Smooth muscle cell (in vitro differentiated cells): ENCODE measurements around the gene XCL2. TPM values are rescaled to one million over a fixed set of nuclear protein-coding genes. Genes with fewer than 3 reads are reported as not detected.

ENCODE experiments used
- DNase-seq: peaks from one replicate; lab custom pipeline; 2025; ENCODE audit not compliant: unreplicated experiment; lab: John Stamatoyannopoulos, UW
- H2AFZ ChIP-seq: fragments of 200-600 bp; sonication (generic); 2 replicates; pipeline ENCODE4 v1.6.0; 2016; ENCODE audit warnings: antibody characterized with exemption, low read depth, mild to moderate bottlenecking
- H3F3A ChIP-seq: fragments of 200-600 bp; sonication (generic); 2 replicates; pipeline ENCODE4 v1.6.0; 2017; ENCODE audit warnings: antibody characterized with exemption, low read depth
- H3K27ac ChIP-seq: fragments of 200-600 bp; sonication (generic); 2 replicates; pipeline ENCODE4 v1.5.1; 2016; ENCODE audit warnings: low read depth, mild to moderate bottlenecking
- H3K27me3 ChIP-seq: fragments of 200-600 bp; sonication (generic); 2 replicates; pipeline ENCODE4 v1.6.1; 2016; ENCODE audit warnings: low read depth, mild to moderate bottlenecking
- H3K36me3 ChIP-seq: fragments of 200-600 bp; sonication (generic); 2 replicates; pipeline ENCODE4 v1.5.1; 2016; ENCODE audit warnings: low read depth
- H3K4me1 ChIP-seq: fragments of 200-600 bp; sonication (generic); 2 replicates; pipeline ENCODE4 v1.5.1; 2016; ENCODE audit warnings: low read depth
- H3K4me2 ChIP-seq: fragments of 200-600 bp; sonication (generic); 2 replicates; pipeline ENCODE4 v1.6.0; 2016; ENCODE audit warnings: mild to moderate bottlenecking
- H3K4me3 ChIP-seq: fragments of 200-600 bp; sonication (generic); 2 replicates; pipeline ENCODE4 v1.5.1; 2016; ENCODE audit warnings: mild to moderate bottlenecking
- H3K79me2 ChIP-seq: fragments of 200-600 bp; sonication (generic); 2 replicates; pipeline ENCODE4 v1.6.0; 2016; ENCODE audit warnings: low read depth, mild to moderate bottlenecking
- H3K9ac ChIP-seq: fragments of 200-600 bp; sonication (generic); 2 replicates; pipeline ENCODE4 v1.6.0; 2016; ENCODE audit warnings: low read depth
- H3K9me3 ChIP-seq: fragments of 200-600 bp; sonication (generic); replicated peaks from 2 replicates; pipeline ENCODE4 v1.5.1; 2016; ENCODE audit warnings: low read depth
- H4K20me1 ChIP-seq: fragments of 200-600 bp; sonication (generic); 2 replicates; pipeline ENCODE4 v1.6.0; 2016; ENCODE audit warnings: low read depth
- CTCF ChIP-seq: fragments of 200-600 bp; sonication (generic); IDR thresholded peaks from 2 replicates; pipeline ENCODE4 v1.5.1; 2017; ENCODE audit warnings: borderline replicate concordance, mild to moderate bottlenecking, antibody characterized with exemption; ENCODE audit not compliant: insufficient read depth, poor library complexity, severe bottlenecking
- WGBS: methylation state at CpG from one replicate; pipeline ENCODE4 v1.1.7; 2016; ENCODE audit warnings: low lambda C conversion rate; 5-methylcytosine and 5-hydroxymethylcytosine counted together
- polyA plus RNA-seq: library from polyadenylated mRNA; unstranded; fragments of >200 nt; fragmentation: Nextera tagmentation; extraction: Ambion mirVana; gene quantifications from 2 replicates; pipeline ENCODE4 v1.2.1, GENCODE V29; 2016
- total RNA-seq: library from RNA; depleted of rRNA; stranded (reverse); fragments of >200 nt; gene quantifications from 2 replicates; pipeline ENCODE4 v1.2.3, GENCODE V29; 2014

The XCL2 gene
- total and polyA plus RNA-seq, 2 experiments from 2014 or later, result not detected

- H3K9me3 ChIP-seq, result no peaks in the 10 kb centered on the region
- no peaks in the 10 kb centered on the region for H3K36me3 ChIP-seq
- H3K4me3 ChIP-seq, result no peak overlapping the region
- 98% methylated on average over 3 of the region's 3 CpGs for WGBS
- H3K27ac ChIP-seq, result no peak overlapping the region
- H3K4me1 ChIP-seq, result no peaks in the 10 kb centered on the region
- H3K27me3 ChIP-seq, result no peaks in the 10 kb centered on the region
- H2AFZ ChIP-seq, result no peak overlapping the region
- H3K79me2 ChIP-seq, result no peaks in the 10 kb centered on the region
- H3K9ac ChIP-seq, result no peak overlapping the region
- no peaks in the 10 kb centered on the region for H3F3A ChIP-seq
- H3K4me2 ChIP-seq, result no peak overlapping the region
- H4K20me1 ChIP-seq, result no peaks in the 10 kb centered on the region
- TF ChIP-seq CTCF, result no peak
- no peak for DNase-seq
Measured at GRCh38 chr1:168567568-168567967, 23.8 kb upstream of the XCL2 start.

- no peaks in the 10 kb centered on the region for H3F3A ChIP-seq
- H3K79me2 ChIP-seq, result no peaks in the 10 kb centered on the region
- H3K27me3 ChIP-seq, result no peaks in the 10 kb centered on the region
- H2AFZ ChIP-seq, result no peak overlapping the region
- H3K9me3 ChIP-seq, result no peaks in the 10 kb centered on the region
- no peak for DNase-seq
- H3K9ac ChIP-seq, result no peak overlapping the region
- WGBS, result 97% methylated on average over 1 of the region's 1 CpG
- TF ChIP-seq CTCF, result no peak
- H3K4me3 ChIP-seq, result no peak overlapping the region
- no peak overlapping the region for H3K27ac ChIP-seq
- H3K4me2 ChIP-seq, result no peak overlapping the region
- no peaks in the 10 kb centered on the region for H4K20me1 ChIP-seq
- H3K4me1 ChIP-seq, result no peaks in the 10 kb centered on the region
- no peaks in the 10 kb centered on the region for H3K36me3 ChIP-seq
Measured at GRCh38 chr1:168567007-168567406, 23.2 kb upstream of the XCL2 start.

GRCh38 chr1:168565825-168566224, 22.0 kb upstream of the XCL2 start:
- Histone ChIP-seq H3K27me3 (no peaks in the 10 kb centered on the region), H2AFZ (no peak overlapping the region), H4K20me1 (no peaks in the 10 kb centered on the region), H3K9me3 (no peaks in the 10 kb centered on the region), H3K4me2 (no peak overlapping the region), H3K79me2 (no peaks in the 10 kb centered on the region), H3K27ac (no peak overlapping the region), H3K36me3 (no peaks in the 10 kb centered on the region), H3F3A (no peaks in the 10 kb centered on the region), H3K4me1 (no peaks in the 10 kb centered on the region), H3K9ac (no peak overlapping the region), H3K4me3 (no peak overlapping the region)
- WGBS, result 80% methylated on average over 4 of the region's 4 CpGs
- DNase-seq, result no peak
- TF ChIP-seq CTCF, result no peak

GRCh38 chr1:168561989-168562388, 18.2 kb upstream of the XCL2 start:
- H3K27me3 ChIP-seq, result no peaks in the 10 kb centered on the region
- H3K4me3 ChIP-seq, result no peak overlapping the region
- no peak overlapping the region for H3K4me2 ChIP-seq
- no peaks in the 10 kb centered on the region for H3K79me2 ChIP-seq
- H3K36me3 ChIP-seq, result no peaks in the 10 kb centered on the region
- H3F3A ChIP-seq, result no peaks in the 10 kb centered on the region
- no peak overlapping the region for H2AFZ ChIP-seq
- H4K20me1 ChIP-seq, result no peaks in the 10 kb centered on the region
- no peaks in the 10 kb centered on the region for H3K9me3 ChIP-seq
- no peak for DNase-seq
- no peak for TF ChIP-seq CTCF
- no peak overlapping the region for H3K27ac ChIP-seq
- H3K9ac ChIP-seq, result no peak overlapping the region
- WGBS, result 88% methylated on average over 2 of the region's 2 CpGs
- H3K4me1 ChIP-seq, result no peaks in the 10 kb centered on the region
